B cell (primary cell): Measurements from ENCODE around the gene SDR9C7. TPM values are rescaled to one million over a fixed set of nuclear protein-coding genes. Genes with fewer than 3 reads are reported as not detected.

Experiments
- ATAC-seq: fragments of 200-7000 bp; cut with Tn5 transposase; one replicate; pipeline ENCODE4 v1.10.0; 2021; ENCODE audit warnings: low read depth, mild to moderate bottlenecking, moderate number of reproducible peaks, moderate library complexity
- CTCF ChIA-PET: fragments of 350-600 bp; sonication (Branson Sonifier 250); formaldehyde crosslinking; loops from one replicate; lab custom pipeline; 2021; ENCODE audit warnings: antibody characterized with exemption, inconsistent platforms; lab: Charles Lee
- POLR2A ChIA-PET: fragments of 350-600 bp; sonication (Branson Sonifier 250); formaldehyde crosslinking; loops from one replicate; lab custom pipeline; 2021; ENCODE audit warnings: antibody characterized with exemption; lab: Charles Lee
- DNase-seq: peaks from one replicate; pipeline ENCODE4 v3.0.0; 2013
- H2AFZ ChIP-seq: 2 replicates; pipeline ENCODE4 v1.6.1; 2012; ENCODE audit warnings: mild to moderate bottlenecking, low read depth, low read length; ENCODE audit not compliant: insufficient read depth, poor library complexity, severe bottlenecking
- H3K27ac ChIP-seq, 2 donors: 1 replicate in 1 of 2; 2 replicates in 1 of 2; pipeline ENCODE4 v1.5.1; 2012 to 2013; ENCODE audit warnings: low read length in 2 of 2, mild to moderate bottlenecking in 2 of 2, moderate library complexity in 1 of 2
- H3K27me3 ChIP-seq, 4 experiments: fragments of 200-600 bp in 1 of 4; sonication (generic) in 1 of 4; replicated peaks in 1 of 4; 1 replicate in 2 of 4; 2 replicates in 2 of 4; pipeline versions ENCODE4 v1.6.1 to v1.7.0; 2013 to 2016; ENCODE audit warnings: low read length in 3 of 4, mild to moderate bottlenecking in 2 of 4, mixed read lengths in 1 of 4, moderate library complexity in 1 of 4; ENCODE audit not compliant: insufficient read depth in 4 of 4, control insufficient read depth in 3 of 4; ENCODE audit errors: control extremely low read depth in 1 of 4
- H3K36me3 ChIP-seq, 2 experiments: replicated peaks in 1 of 2; 1 replicate in 1 of 2; 2 replicates in 1 of 2; pipeline versions ENCODE4 v1.6.1 to v1.7.1; 2013; ENCODE audit warnings: low read length in 1 of 2; ENCODE audit not compliant: insufficient read depth in 2 of 2, control insufficient read depth in 1 of 2; ENCODE audit errors: control extremely low read depth in 1 of 2, extremely low read depth in 1 of 2
- H3K4me1 ChIP-seq, 2 donors: fragments of 200-600 bp in 1 of 2; sonication (generic) in 1 of 2; 1 replicate in 1 of 2; 2 replicates in 1 of 2; pipeline versions ENCODE4 v1.5.1 to v1.6.1; 2013 to 2017; ENCODE audit warnings: low read length in 2 of 2; ENCODE audit not compliant: control insufficient read depth in 2 of 2, insufficient read depth in 2 of 2
- H3K4me2 ChIP-seq: replicated peaks from 2 replicates; pipeline ENCODE3; 2012; ENCODE audit warnings: mild to moderate bottlenecking, low read depth, low read length; ENCODE audit not compliant: poor library complexity, severe bottlenecking
- H3K4me3 ChIP-seq, 5 experiments: fragments of 200-600 bp in 1 of 5; sonication (generic) in 1 of 5; 1 replicate in 3 of 5; 2 replicates in 2 of 5; pipeline versions ENCODE4 v1.5.1 to v1.7.0; 2011 to 2016; ENCODE audit warnings: low read length in 4 of 5, mild to moderate bottlenecking in 4 of 5, low read depth in 2 of 5, control low read depth in 1 of 5, moderate library complexity in 1 of 5; ENCODE audit not compliant: insufficient read depth in 1 of 5; ENCODE audit errors: control extremely low read depth in 1 of 5, extremely low read depth in 1 of 5
- H3K79me2 ChIP-seq: fragments of 200-600 bp; sonication (generic); one replicate; pipeline ENCODE4 v1.6.0; 2016; ENCODE audit warnings: low read length; ENCODE audit not compliant: control insufficient read depth, insufficient read depth
- H3K9ac ChIP-seq: fragments of 200-600 bp; sonication (generic); 2 replicates; pipeline ENCODE4 v1.6.1; 2017; ENCODE audit warnings: mild to moderate bottlenecking, low read length, moderate library complexity
- H3K9me3 ChIP-seq, 3 donors: one replicate each; pipeline versions ENCODE4 v1.6.1 to v1.7.1; 2013; ENCODE audit warnings: low read length in 2 of 3; ENCODE audit not compliant: control insufficient read depth in 2 of 3, insufficient read depth in 1 of 3; ENCODE audit errors: control extremely low read depth in 1 of 3
- H4K20me1 ChIP-seq: 2 replicates; pipeline ENCODE4 v1.6.0; 2012; ENCODE audit warnings: mild to moderate bottlenecking, low read length; ENCODE audit not compliant: insufficient read depth, control insufficient read depth, poor library complexity, severe bottlenecking
- H3K27ac Mint-ChIP-seq: one replicate; pipeline ENCODE4 v1.8.0; 2021; ENCODE audit warnings: mixed read lengths
- H3K27me3 Mint-ChIP-seq: one replicate; pipeline ENCODE4 v1.8.0; 2021; ENCODE audit warnings: mixed read lengths
- H3K4me1 Mint-ChIP-seq: one replicate; pipeline ENCODE4 v1.8.0; 2021; ENCODE audit warnings: mixed read lengths
- H3K4me3 Mint-ChIP-seq: one replicate; pipeline ENCODE4 v1.8.0; 2021; ENCODE audit warnings: mixed read lengths
- H3K9me3 Mint-ChIP-seq: one replicate; pipeline ENCODE4 v1.8.0; 2022; ENCODE audit warnings: mixed read lengths; ENCODE audit not compliant: insufficient read depth
- EZH2 ChIP-seq: IDR thresholded peaks from 2 replicates; pipeline ENCODE4 v1.6.1; 2012; ENCODE audit warnings: borderline replicate concordance, low read depth, mild to moderate bottlenecking, moderate library complexity, low read length; ENCODE audit not compliant: insufficient read depth, poor library complexity, severe bottlenecking
- whole genome bisulfite sequencing: methylation state at CpG from one replicate; pipeline ENCODE4 v1.1.5; 2013; ENCODE audit warnings: missing lambda C conversion rate; ENCODE audit not compliant: insufficient coverage; 5-methylcytosine and 5-hydroxymethylcytosine counted together
- intact Hi-C: fragments of 100-400 bp; cut with micrococcal nuclease; formaldehyde crosslinking; loops from one replicate; pipeline ENCODE4 v1.10.0; 2022
- polyA plus RNA-seq: library from polyadenylated mRNA; depleted of rRNA; stranded (reverse); fragments of >200 nt; gene quantifications from 2 replicates; pipeline ENCODE4 v1.2.3, GENCODE V29; 2012
- total RNA-seq, 2 donors: library from RNA; stranded (reverse); fragments of 120-200 nt in 1 of 2; gene quantifications; 1 replicate in 1 of 2; 2 replicates in 1 of 2; pipeline versions ENCODE4 v1.2.3 to v1.2.4, GENCODE V29; 2013 to 2022
- TF ChIP-seq, protein P1 (sequence below): fragments of 200-600 bp; IDR thresholded peaks from one replicate; pipeline ENCODE4 v1.8.0; 2022; ENCODE audit warnings: antibody characterized with exemption, mild to moderate bottlenecking

The SDR9C7 gene
- total and polyA plus RNA-seq, 2 donors (not counting 1 experiment from before 2014, with no cell fraction given), result not detected

DNA sequence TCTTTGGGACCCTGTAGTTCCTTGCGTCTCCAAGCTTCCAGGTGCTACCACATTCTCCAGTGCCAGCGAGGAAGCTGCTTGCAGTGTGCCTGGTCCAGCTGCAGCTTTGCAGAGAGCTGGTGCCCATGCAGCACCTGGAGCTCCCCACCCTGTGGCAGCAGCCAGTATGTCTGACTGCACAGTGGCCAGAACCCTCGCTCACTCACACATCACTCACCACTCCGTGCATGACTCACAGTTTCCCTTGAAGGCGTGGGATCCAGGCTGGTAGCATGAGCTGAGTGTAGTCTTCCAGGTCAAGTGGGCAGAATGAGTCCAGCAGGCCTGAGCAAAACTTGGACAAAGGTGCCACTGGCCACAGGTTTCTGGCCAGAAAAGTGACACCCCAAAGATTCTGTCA, 33.6 kb downstream of the SDR9C7 start:
- Mint-ChIP-seq H3K4me3 (no peak overlapping the region), H3K27me3 (peaks cover 12% of the 10 kb centered on the region), H3K9me3 (peaks cover 12% of the 10 kb centered on the region), H3K4me1 (no peaks in the 10 kb centered on the region), H3K27ac (no peak overlapping the region)
- H2AFZ ChIP-seq, result no peak overlapping the region
- peaks cover 0 to 11% (median 2%) of the 10 kb centered on the region in 4 experiments for H3K27me3 ChIP-seq
- no peaks in the 10 kb centered on the region for H3K79me2 ChIP-seq
- DNase-seq (no peak), ATAC-seq (no peak)
- TF ChIP-seq, protein P1, sequence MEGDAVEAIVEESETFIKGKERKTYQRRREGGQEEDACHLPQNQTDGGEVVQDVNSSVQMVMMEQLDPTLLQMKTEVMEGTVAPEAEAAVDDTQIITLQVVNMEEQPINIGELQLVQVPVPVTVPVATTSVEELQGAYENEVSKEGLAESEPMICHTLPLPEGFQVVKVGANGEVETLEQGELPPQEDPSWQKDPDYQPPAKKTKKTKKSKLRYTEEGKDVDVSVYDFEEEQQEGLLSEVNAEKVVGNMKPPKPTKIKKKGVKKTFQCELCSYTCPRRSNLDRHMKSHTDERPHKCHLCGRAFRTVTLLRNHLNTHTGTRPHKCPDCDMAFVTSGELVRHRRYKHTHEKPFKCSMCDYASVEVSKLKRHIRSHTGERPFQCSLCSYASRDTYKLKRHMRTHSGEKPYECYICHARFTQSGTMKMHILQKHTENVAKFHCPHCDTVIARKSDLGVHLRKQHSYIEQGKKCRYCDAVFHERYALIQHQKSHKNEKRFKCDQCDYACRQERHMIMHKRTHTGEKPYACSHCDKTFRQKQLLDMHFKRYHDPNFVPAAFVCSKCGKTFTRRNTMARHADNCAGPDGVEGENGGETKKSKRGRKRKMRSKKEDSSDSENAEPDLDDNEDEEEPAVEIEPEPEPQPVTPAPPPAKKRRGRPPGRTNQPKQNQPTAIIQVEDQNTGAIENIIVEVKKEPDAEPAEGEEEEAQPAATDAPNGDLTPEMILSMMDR, result no peak
- TF ChIP-seq EZH2, result no peak
- peaks cover 0 to 37% (median 26%) of the 10 kb centered on the region in 3 donors for H3K9me3 ChIP-seq
- no peaks in the 10 kb centered on the region for H3K36me3 ChIP-seq
- no peak overlapping the region for H3K4me2 ChIP-seq
- CTCF ChIA-PET, result no interaction called here
- 90% methylated on average over 3 of the region's 5 CpGs for WGBS
- intact Hi-C loops, result no loop called here
- no peak overlapping the region for H3K4me3 ChIP-seq
- no peak overlapping the region for H3K27ac ChIP-seq
- H3K4me1 ChIP-seq, result no peaks in the 10 kb centered on the region
- POLR2A ChIA-PET, result no interaction called here
- H4K20me1 ChIP-seq, result no peaks in the 10 kb centered on the region
- H3K9ac ChIP-seq, result no peak overlapping the region

DNA sequence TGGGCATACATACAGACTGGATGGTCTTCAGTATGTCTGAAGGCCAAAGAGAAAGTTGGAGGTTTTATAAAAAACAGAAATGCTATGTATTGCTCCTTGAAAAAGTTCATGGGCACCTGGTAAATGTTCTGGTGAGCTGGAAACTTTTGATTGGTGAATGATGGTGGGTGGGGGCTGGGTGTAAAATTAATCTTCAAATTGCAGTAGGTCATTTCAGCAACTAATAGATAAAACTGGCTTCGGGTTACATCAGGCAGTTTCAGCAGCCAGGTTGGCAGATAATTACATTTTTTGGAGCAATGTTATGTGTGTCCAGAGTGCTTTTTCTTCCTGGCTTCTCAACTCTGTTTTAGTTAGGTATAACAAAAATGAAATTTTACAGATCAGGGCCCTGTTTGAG, 35.3 kb downstream of the SDR9C7 start:
- H3K9ac ChIP-seq, result no peak overlapping the region
- H3K4me3 Mint-ChIP-seq, result no peak overlapping the region
- no peak overlapping the region for H3K27ac Mint-ChIP-seq
- H3K4me1 ChIP-seq, result no peaks in the 10 kb centered on the region
- H3K36me3 ChIP-seq, result no peaks in the 10 kb centered on the region
- peaks cover 0 to 37% (median 26%) of the 10 kb centered on the region in 3 donors for H3K9me3 ChIP-seq
- DNase-seq (no peak), ATAC-seq (no peak)
- no CpG with 5 or more reads among the region's 1 CpG for WGBS
- no peak for TF ChIP-seq EZH2
- TF ChIP-seq, protein P1, result no peak
- POLR2A ChIA-PET, result no interaction called here
- H3K27me3 Mint-ChIP-seq, result peaks cover 9% of the 10 kb centered on the region
- CTCF ChIA-PET, result no interaction called here
- no peaks in the 10 kb centered on the region for H4K20me1 ChIP-seq
- no peaks in the 10 kb centered on the region for H3K79me2 ChIP-seq
- H3K4me1 Mint-ChIP-seq, result no peaks in the 10 kb centered on the region
- no peak overlapping the region for H2AFZ ChIP-seq
- H3K4me3 ChIP-seq, result no peak overlapping the region
- H3K27ac ChIP-seq, result no peak overlapping the region
- peaks cover 0 to 8% (median 2%) of the 10 kb centered on the region in 4 experiments for H3K27me3 ChIP-seq
- H3K4me2 ChIP-seq, result no peak overlapping the region
- H3K9me3 Mint-ChIP-seq, result peaks cover 12% of the 10 kb centered on the region
- intact Hi-C loops, result no loop called here
